GM12892 (cell line): ENCODE data around the gene CDH11.

Source experiments
- POLR2A ChIP-seq: IDR thresholded peaks from 2 replicates; pipeline ENCODE4 v1.6.1; 2011; ENCODE audit warnings: low read depth, low read length, control low read depth
- POLR2AphosphoS5 ChIP-seq: IDR thresholded peaks from 2 replicates; pipeline ENCODE4 v1.6.1; 2011; ENCODE audit warnings: low read depth, low read length, control low read depth
- TAF1 ChIP-seq: IDR thresholded peaks from 2 replicates; pipeline ENCODE4 v1.6.1; 2011; ENCODE audit warnings: low read depth, mild to moderate bottlenecking, control low read depth, low read length, borderline replicate concordance

GRCh38 chr16:65066651-65067050, 55.2 kb downstream of the CDH11 start:
- TF ChIP-seq POLR2AphosphoS5 (no peak), POLR2A (no peak), TAF1 (no peak)
